HEK293 (cell line): ENCODE measurements around the gene CDT1.

ENCODE experiments used
- CTCF ChIA-PET: fragments of 350-600 bp; formaldehyde crosslinking; extraction: SDS; loops from one replicate; lab custom pipeline; 2021; ENCODE audit warnings: antibody characterized with exemption; lab: Yijun Ruan, JAX
- POLR2A ChIA-PET: fragments of 300-600 bp; formaldehyde crosslinking; extraction: SDS; loops from one replicate; lab custom pipeline; 2020; ENCODE audit warnings: antibody characterized with exemption, inconsistent platforms; lab: Yijun Ruan, JAX
- H3K27ac ChIP-seq: fragments of 200-500 bp; sonication (Bioruptor generic); 2 replicates; pipeline ENCODE4 v1.5.1; 2014; ENCODE audit warnings: low read depth, low read length, control low read depth, inconsistent platforms; ENCODE audit errors: extremely low read depth
- H3K36me3 ChIP-seq, 2 experiments: fragments of 200-500 bp in 1 of 2; sonication (Bioruptor generic) in 1 of 2; 1 replicate in 1 of 2; 2 replicates in 1 of 2; pipeline ENCODE4 v1.5.1; 2014 to 2017; ENCODE audit warnings: inconsistent platforms in 2 of 2, low read length in 2 of 2; ENCODE audit not compliant: control insufficient read depth in 2 of 2, insufficient read depth in 1 of 2
- H3K4me1 ChIP-seq: fragments of 200-500 bp; sonication (Bioruptor generic); 2 replicates; pipeline ENCODE4 v1.5.1; 2014; ENCODE audit warnings: mild to moderate bottlenecking, low read length, inconsistent platforms; ENCODE audit not compliant: control insufficient read depth, insufficient read depth
- H3K4me3 ChIP-seq: 2 replicates; pipeline ENCODE4 v1.5.1; 2011; ENCODE audit warnings: low read depth, mild to moderate bottlenecking, control low read depth, low read length, moderate library complexity
- H3K9me3 ChIP-seq: fragments of 200-500 bp; sonication (Bioruptor generic); 2 replicates; pipeline ENCODE4 v1.5.1; 2014; ENCODE audit warnings: low read depth, low read length, inconsistent platforms; ENCODE audit not compliant: control insufficient read depth, insufficient read depth
- GLIS2 ChIP-seq: fragments of 450-650 bp; formaldehyde crosslinking; IDR thresholded peaks from 2 replicates; pipeline ENCODE4 v1.5.1; 2016; ENCODE audit warnings: missing biosample characterization, missing genetic modification characterization
- KLF7 ChIP-seq: fragments of 450-650 bp; formaldehyde crosslinking; IDR thresholded peaks from 2 replicates; pipeline ENCODE4 v1.5.1; 2016; ENCODE audit warnings: missing biosample characterization, missing genetic modification characterization, borderline replicate concordance
- RBAK ChIP-seq: fragments of 450-650 bp; formaldehyde crosslinking; IDR thresholded peaks from 2 replicates; pipeline ENCODE4 v1.5.1; 2016; ENCODE audit warnings: missing biosample characterization, missing genetic modification characterization
- SETDB1 ChIP-seq: IDR thresholded peaks from one replicate; pipeline ENCODE4 v1.6.1; 2017; ENCODE audit warnings: mild to moderate bottlenecking, low read length, moderate library complexity, mixed read lengths; ENCODE audit not compliant: insufficient read length
- SP2 ChIP-seq: fragments of 450-650 bp; formaldehyde crosslinking; IDR thresholded peaks from 2 replicates; pipeline ENCODE4 v1.5.1; 2016; ENCODE audit warnings: missing biosample characterization, missing genetic modification characterization
- YY2 ChIP-seq: fragments of 450-650 bp; formaldehyde crosslinking; IDR thresholded peaks from 2 replicates; pipeline ENCODE4 v1.5.1; 2016; ENCODE audit warnings: missing biosample characterization, missing genetic modification characterization
- ZBTB20 ChIP-seq: fragments of 450-650 bp; formaldehyde crosslinking; IDR thresholded peaks from 2 replicates; pipeline ENCODE4 v1.5.1; 2016; ENCODE audit warnings: missing biosample characterization, missing genetic modification characterization
- ZBTB48 ChIP-seq: fragments of 450-650 bp; formaldehyde crosslinking; IDR thresholded peaks from 2 replicates; pipeline ENCODE4 v1.5.1; 2016; ENCODE audit warnings: missing biosample characterization, missing genetic modification characterization
- ZBTB7A ChIP-seq: fragments of 450-650 bp; formaldehyde crosslinking; IDR thresholded peaks from 2 replicates; pipeline ENCODE4 v1.5.1; 2016; ENCODE audit warnings: low read depth, missing biosample characterization, missing genetic modification characterization
- ZNF155 ChIP-seq: fragments of 450-650 bp; formaldehyde crosslinking; IDR thresholded peaks from 2 replicates; pipeline ENCODE4 v1.5.1; 2016; ENCODE audit warnings: missing biosample characterization, missing genetic modification characterization
- ZNF169 ChIP-seq: fragments of 450-650 bp; formaldehyde crosslinking; IDR thresholded peaks from 2 replicates; pipeline ENCODE4 v1.5.1; 2016; ENCODE audit warnings: missing biosample characterization, missing genetic modification characterization
- ZNF184 ChIP-seq: fragments of 450-650 bp; IDR thresholded peaks from 2 replicates; pipeline ENCODE4 v1.5.1; 2018; ENCODE audit warnings: missing biosample characterization, mild to moderate bottlenecking, missing genetic modification characterization
- ZNF274 ChIP-seq, 2 experiments: fragments of 200-500 bp in 1 of 2; fragments of 450-650 bp in 1 of 2; sonication (Bioruptor generic) in 1 of 2; formaldehyde crosslinking in 1 of 2; IDR thresholded peaks; 2 replicates each; pipeline versions ENCODE4 v1.5.1 to v1.6.1; 2014 to 2016; ENCODE audit warnings: borderline replicate concordance in 1 of 2, inconsistent platforms in 1 of 2, low read length in 1 of 2, missing biosample characterization in 1 of 2, missing genetic modification characterization in 1 of 2
- ZNF335 ChIP-seq: fragments of 450-650 bp; formaldehyde crosslinking; conservative IDR thresholded peaks from 2 replicates; pipeline ENCODE4 v1.5.1; 2016; ENCODE audit warnings: missing biosample characterization, missing genetic modification characterization
- ZNF341 ChIP-seq: fragments of 450-650 bp; formaldehyde crosslinking; IDR thresholded peaks from 2 replicates; pipeline ENCODE4; 2016; ENCODE audit warnings: low read depth, missing biosample characterization, missing genetic modification characterization
- ZNF362 ChIP-seq: fragments of 450-650 bp; formaldehyde crosslinking; IDR thresholded peaks from 2 replicates; pipeline ENCODE4 v1.5.1; 2016; ENCODE audit warnings: missing biosample characterization, missing genetic modification characterization
- ZNF366 ChIP-seq: fragments of 450-650 bp; formaldehyde crosslinking; conservative IDR thresholded peaks from 2 replicates; pipeline ENCODE4 v1.5.1; 2016; ENCODE audit warnings: missing biosample characterization, missing genetic modification characterization
- ZNF398 ChIP-seq: fragments of 450-650 bp; formaldehyde crosslinking; IDR thresholded peaks from 2 replicates; pipeline ENCODE4 v1.5.1; 2017; ENCODE audit warnings: missing biosample characterization, missing genetic modification characterization
- ZNF645 ChIP-seq: fragments of 450-650 bp; formaldehyde crosslinking; IDR thresholded peaks from 2 replicates; pipeline ENCODE4; 2016; ENCODE audit warnings: missing biosample characterization, missing genetic modification characterization

CDT1 gene

GRCh38 chr16:88812513-88813268 lies 9.1 kb downstream of the CDT1 start (continued):
- TF ChIP-seq ZNF341 (tag by site-specific recombination) (peak; percentile 87), GLIS2 (tag by site-specific recombination) (peak; percentile 32; the same call in 1 of the 2 replicates), ZBTB48 (tag by site-specific recombination) (peak; percentile 17), KLF7 (peak; percentile 61; the same call in 1 of the 2 replicates), ZNF335 (tag by site-specific recombination) (peak; percentile 73), ZNF274 (IDR thresholded peaks at IDR 0.05; ENCODE audit: low read length) (no peak), ZNF274 (tag by site-specific recombination; IDR thresholded peaks at IDR 0.05; ENCODE audit: borderline replicate concordance) (no peak), ZNF398 (tag by site-specific recombination) (no peak), ZBTB20 (peak; percentile 8; the same call in 1 of the 2 replicates), ZNF362 (tag by site-specific recombination) (no peak), SP2 (tag by site-specific recombination) (peak; percentile 31), SETDB1 (no peak)

- H3K9me3 ChIP-seq, result no peaks in the 10 kb centered on the region
- no peak overlapping the region for H3K4me3 ChIP-seq
- TF ChIP-seq ZNF155 (tag by site-specific recombination) (no peak), ZNF169 (tag by site-specific recombination) (no peak), YY2 (no peak), ZNF366 (tag by site-specific recombination) (no peak), ZNF184 (no peak), ZNF645 (no peak), ZBTB7A (tag by site-specific recombination) (no peak), RBAK (tag by site-specific recombination) (no peak)
- TF ChIP-seq, all 188 proteins: peak for 0
- CTCF ChIA-PET, result interaction anchor here (1.1 to 5.1 kb wide), 3 partner anchors 44 to 357 kb away, joined by 3 to 19 read pairs (median 8); no protein-coding TSS in a partner anchor
- POLR2A ChIA-PET, result interaction anchor here (0.5 to 5.2 kb wide), 4 partner anchors 12 to 358 kb away, joined by 3 to 23 read pairs (median 4); partner anchors contain the start of genes GALNS and TRAPPC2L
- no peak overlapping the region for H3K27ac ChIP-seq
- peaks cover 3% of the 10 kb centered on the region; the same call in 1 of the 2 replicates for H3K4me1 ChIP-seq
- H3K36me3 ChIP-seq, result peaks cover 0 to 26% of the 10 kb centered on the region in 2 experiments; a peak in 1 of 3 replicates
Measured at GRCh38 chr16:88813269-88814143, 9.9 kb downstream of the CDT1 start.
